GM19324 (cell line): ENCODE results near the gene CLINT1.
A peak's percentile ranks its signal among the peaks of the same experiment; 100 is the strongest.
"Not testable (repeated sequence)": the region's sequence is repeated elsewhere in the genome, so short reads cannot be mapped to it uniquely, and the experiment has no call there.

Experiments used
- ATAC-seq: cut with Tn5 transposase; IDR thresholded peaks from one replicate; pipeline ENCODE4 v1.9.1; 2021; ENCODE audit warnings: mild to moderate bottlenecking, moderate library complexity; ENCODE audit not compliant: unreplicated experiment, low FRiP score

CLINT1 gene

GRCh38 chr5:157864067-157864466 is 5.1 kb upstream of the CLINT1 start:
- no peak for ATAC-seq

GRCh38 chr5:157862183-157862851 is 3.4 kb upstream of the CLINT1 start:
- no peak for ATAC-seq

GRCh38 chr5:157860898-157861890 is 2.2 kb upstream of the CLINT1 start:
- peak; percentile 78 for ATAC-seq

- no peak for ATAC-seq
These were observed 256 bp upstream of the CLINT1 start for GRCh38 chr5:157859227-157859575.

- no peak for ATAC-seq
These were observed 974 bp downstream of the CLINT1 start for GRCh38 chr5:157857816-157858526.

GRCh38 chr5:157855404-157855994 is 3.4 kb downstream of the CLINT1 start:
- no peak for ATAC-seq

GRCh38 chr5:157853365-157853764 is 5.6 kb downstream of the CLINT1 start:
- not testable (repeated sequence) for ATAC-seq

GRCh38 chr5:157845914-157846598 is 12.9 kb downstream of the CLINT1 start:
- no peak for ATAC-seq

GRCh38 chr5:157842787-157843186 is 16.2 kb downstream of the CLINT1 start:
- no peak for ATAC-seq

GRCh38 chr5:157842185-157842584 is 16.8 kb downstream of the CLINT1 start:
- no peak for ATAC-seq

GRCh38 chr5:157839157-157839795 is 19.7 kb downstream of the CLINT1 start:
- ATAC-seq: no peak

- no peak for ATAC-seq
These were observed 22.7 kb downstream of the CLINT1 start for GRCh38 chr5:157836121-157836753.

- ATAC-seq: no peak
These were observed 23.9 kb downstream of the CLINT1 start for GRCh38 chr5:157835041-157835440.

- no peak for ATAC-seq
These were observed 29.9 kb downstream of the CLINT1 start for GRCh38 chr5:157828944-157829639.

- ATAC-seq: no peak
These were observed 30.6 kb downstream of the CLINT1 start for GRCh38 chr5:157828105-157828943.

GRCh38 chr5:157827423-157827822 is 31.5 kb downstream of the CLINT1 start:
- no peak for ATAC-seq

GRCh38 chr5:157823655-157824054 is 35.3 kb downstream of the CLINT1 start:
- no peak for ATAC-seq
